ENCODE results near the gene NEDD4L.
A peak's percentile ranks its signal among the peaks of the same experiment; 100 is the strongest.

Gene NEDD4L

GRCh38 chr18:58291131-58291530, 247.1 kb downstream of the NEDD4L start:
- no peak for DNase-seq (ENCODE audit: low read depth)

DNA sequence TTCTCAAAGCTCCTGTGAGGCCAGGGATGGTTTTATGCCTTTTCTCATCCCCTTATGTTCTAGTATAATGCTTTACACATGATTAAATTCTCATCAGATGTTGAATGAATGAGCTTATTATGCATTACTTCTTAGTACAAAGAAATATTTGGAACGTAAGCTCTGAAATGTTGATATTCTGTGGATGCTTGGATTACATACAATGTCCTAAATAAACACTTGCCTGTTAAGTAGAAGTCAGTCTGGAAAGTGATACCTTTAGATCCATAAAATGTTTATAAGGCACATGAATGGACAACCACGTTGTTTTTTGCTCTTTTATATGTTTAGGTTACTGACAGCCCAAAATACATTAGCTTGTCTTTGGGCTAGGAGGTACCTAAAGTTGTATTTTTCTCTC, 248.6 kb downstream of the NEDD4L start:
- DNase-seq (ENCODE audit: low read depth) = no peak

- DNase-seq (ENCODE audit: low read depth) = peak; percentile 81
These were observed 253.2 kb downstream of the NEDD4L start for GRCh38 chr18:58297198-58297597.

DNA sequence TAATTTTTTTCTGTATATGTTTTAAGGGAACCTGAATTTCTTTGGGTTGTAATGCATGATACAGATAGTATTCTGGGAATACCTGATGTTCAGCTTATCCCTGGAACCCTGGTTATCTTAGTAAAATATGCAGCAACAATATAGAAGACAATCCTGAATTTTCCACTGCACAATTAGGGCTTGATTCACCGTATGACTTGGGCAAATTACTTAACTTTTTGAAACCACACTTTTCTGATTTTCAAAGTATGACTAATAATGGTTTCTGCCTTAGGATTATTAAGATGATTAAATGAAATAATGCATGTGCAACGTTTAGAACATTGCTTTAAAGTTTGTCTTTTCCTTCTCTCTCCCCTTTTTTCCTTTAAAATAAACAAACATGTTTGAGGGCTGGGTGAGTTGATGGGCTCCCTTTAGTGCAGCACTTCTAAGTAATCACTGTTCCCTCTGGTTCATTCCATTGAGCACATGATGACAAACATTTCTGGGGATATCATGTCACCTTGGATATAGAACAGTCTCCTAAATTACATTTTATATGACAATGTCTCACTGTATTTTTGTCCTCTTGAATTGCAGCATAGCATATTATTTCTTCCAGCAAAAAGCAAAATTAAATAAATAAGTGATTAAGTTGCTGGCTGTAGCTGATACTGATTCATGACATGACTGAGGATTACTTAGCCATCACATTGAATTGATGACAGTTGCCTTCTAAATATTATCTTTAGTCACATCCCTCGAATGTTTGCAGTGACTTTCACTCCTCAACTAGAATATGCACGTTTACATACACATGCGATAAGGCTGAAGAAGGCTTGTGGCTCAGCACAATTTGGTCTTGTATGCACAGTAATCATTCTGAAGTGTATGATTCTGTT, 254.5 kb downstream of the NEDD4L start:
- no peak for DNase-seq (ENCODE audit: low read depth)

DNA sequence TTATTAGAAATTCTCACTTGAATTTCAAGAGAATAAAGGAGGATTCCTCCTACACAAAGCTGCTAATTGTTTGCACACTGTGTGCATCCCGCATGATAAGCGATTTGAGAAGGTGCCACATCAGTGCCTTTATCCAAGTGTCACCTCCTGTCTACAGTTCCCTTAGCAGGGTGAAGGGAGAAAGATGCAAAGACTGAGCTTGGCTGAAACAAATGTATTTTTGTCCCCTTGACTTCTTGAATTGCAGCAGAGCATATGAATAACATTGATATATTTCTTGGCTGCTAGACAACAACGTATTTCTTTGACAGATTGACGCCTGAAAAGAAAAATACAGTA, 255.1 kb downstream of the NEDD4L start:
- DNase-seq (ENCODE audit: low read depth) = no peak

DNA sequence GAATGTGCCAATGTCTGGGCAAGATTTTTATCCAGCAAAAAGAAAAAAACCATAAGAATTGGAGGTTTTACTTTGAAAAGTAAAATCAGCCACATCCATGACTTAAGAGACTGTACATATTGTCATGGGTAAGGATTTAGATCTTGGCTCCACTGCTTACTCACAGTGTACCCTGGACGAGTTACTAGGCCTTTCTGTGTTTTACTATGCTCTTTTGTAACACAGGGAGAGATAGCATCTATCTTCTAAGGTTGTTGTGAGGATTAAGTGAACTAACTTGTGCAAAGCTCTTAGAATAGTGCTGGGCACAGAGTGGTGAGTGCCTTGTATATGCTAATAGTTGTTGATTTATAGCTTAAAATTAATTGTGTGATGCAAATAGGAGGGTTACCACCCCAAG, 255.9 kb downstream of the NEDD4L start:
- no peak for DNase-seq (ENCODE audit: low read depth)

DNA sequence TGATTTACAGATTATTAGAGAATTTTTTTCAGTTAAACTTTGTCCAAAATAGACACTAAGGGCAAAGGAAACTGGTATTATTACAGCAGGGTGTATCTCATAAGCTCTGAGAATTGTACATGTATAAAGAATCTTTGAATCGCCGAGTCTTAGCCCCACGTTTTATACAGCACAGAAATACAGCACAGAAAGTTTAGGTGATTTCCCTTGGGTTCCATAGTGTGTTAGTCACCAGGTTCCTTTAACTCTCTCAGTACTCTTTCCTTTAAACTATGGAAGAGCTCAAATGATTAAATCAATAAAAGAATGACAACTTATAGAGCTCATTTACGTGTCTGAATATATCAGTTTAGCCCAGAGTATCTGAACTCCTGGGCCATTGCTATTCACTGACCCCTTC, 256.8 kb downstream of the NEDD4L start:
- no peak for DNase-seq (ENCODE audit: low read depth)

DNA sequence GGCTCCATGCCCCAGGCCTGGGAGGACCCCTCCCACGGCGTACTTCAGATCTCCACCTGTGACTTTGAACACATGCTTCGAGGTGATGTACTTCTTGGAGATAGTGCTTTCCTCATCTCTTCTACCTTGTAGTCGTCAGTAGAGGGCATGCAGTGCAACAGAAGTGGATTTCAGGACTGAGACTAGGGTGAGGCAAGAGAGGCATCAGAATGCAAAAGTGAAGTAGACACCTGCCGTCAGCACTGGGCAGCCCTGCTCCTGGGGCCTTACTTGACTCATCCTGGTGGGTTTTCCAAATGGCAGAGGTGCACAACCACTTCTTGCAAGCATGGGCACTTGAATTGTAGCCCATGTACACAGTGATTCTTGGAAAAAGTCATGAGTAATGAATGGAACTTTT, 258.8 kb downstream of the NEDD4L start:
- DNase-seq (ENCODE audit: low read depth) = no peak

DNA sequence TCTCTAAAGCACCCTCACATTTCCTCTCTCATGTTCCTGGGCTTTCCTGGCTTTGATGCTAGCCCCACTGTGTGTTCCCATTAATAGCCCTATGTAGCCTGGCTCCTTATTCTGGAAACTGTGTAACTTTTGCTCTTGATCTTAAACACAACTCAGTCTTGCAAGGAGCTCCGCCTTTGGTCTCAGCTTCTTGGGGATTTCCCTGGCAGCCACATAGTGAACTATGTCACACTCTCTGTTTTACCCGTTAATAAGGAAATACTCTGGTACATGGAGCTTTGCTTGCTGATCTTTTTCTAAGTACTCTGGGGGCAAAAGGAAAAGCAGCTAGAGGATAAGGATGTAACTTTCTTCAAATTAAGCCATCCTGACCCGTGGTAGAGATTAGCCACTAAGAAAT, 259.3 kb downstream of the NEDD4L start:
- DNase-seq (ENCODE audit: low read depth) = no peak

- no peak for DNase-seq (ENCODE audit: low read depth)
These were observed 261.8 kb downstream of the NEDD4L start for GRCh38 chr18:58305792-58306191.

DNA sequence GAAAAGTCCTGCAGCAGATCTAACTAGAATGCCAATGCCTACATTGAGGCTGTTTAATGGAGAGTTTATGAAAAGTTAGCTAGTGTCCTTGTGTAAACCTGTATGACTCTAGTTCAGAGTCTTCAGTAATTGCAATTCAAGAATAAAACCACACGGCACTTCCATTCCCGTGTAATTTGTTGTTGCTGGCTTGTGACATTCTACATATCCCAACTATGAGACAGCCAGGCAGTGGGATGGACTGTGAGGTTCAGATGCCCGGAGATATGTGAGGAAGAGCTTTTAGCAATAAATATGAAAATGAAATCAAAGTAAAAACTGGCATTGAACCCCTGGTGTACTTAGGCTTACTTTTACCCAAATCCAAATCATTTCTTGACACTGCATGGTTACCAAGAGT, 263.4 kb downstream of the NEDD4L start:
- DNase-seq (ENCODE audit: low read depth) = no peak

GRCh38 chr18:58308463-58308862, 264.4 kb downstream of the NEDD4L start:
- DNase-seq (ENCODE audit: low read depth) = no peak

- no peak for DNase-seq (ENCODE audit: low read depth)
These were observed 265.1 kb downstream of the NEDD4L start for GRCh38 chr18:58309099-58309498.

- no peak for DNase-seq (ENCODE audit: low read depth)
These were observed 265.7 kb downstream of the NEDD4L start for GRCh38 chr18:58309610-58310239.

GRCh38 chr18:58310517-58310916, 266.5 kb downstream of the NEDD4L start:
- peak; percentile 41 for DNase-seq (ENCODE audit: low read depth)

DNA sequence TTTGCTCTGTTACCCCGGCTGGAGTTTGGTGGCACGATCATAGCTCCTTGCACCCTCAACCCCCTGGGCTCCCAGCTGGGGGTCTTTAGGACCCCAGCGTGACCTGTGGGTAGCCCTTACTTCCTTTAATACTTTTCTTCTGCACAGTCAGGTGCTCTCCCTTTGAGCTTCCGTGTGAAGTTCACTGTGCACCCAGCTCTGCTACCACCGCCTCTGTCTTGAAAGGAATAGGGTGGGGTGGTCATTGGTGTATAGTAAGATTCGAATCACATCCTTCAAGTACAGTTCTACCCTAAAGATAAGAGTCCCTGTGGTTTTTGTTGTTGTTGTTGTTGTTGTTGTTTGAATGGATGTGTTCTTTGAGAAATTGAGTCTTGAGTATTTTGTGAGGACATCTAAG, 267.4 kb downstream of the NEDD4L start:
- DNase-seq (ENCODE audit: low read depth) = no peak

DNA sequence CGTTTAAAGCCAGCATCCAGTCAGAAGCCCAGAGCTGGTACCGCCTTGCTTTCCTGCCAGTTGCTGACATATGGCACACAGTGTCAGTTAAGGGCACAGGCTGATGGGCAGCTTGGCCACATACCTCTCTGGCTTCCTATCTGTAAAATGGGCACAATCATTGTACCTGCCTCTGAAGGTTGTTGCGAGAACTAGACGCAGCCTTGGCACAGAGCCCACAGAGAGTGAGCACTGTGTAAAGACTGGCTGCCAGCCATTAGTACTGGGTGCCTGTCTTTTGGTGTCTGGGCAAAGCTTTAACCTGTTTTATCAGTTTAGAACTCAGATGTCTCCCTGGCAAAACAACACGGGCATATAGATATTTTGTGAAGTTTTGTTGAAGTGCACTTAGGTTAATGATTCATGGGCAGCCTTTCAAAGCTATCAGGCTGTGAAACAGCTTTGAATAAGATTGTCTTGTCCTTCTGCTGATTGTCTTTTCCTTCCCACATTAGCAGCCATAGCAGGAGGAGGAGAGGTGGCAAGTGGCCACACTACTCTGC, 269.5 kb downstream of the NEDD4L start:
- no peak for DNase-seq (ENCODE audit: low read depth)

DNA sequence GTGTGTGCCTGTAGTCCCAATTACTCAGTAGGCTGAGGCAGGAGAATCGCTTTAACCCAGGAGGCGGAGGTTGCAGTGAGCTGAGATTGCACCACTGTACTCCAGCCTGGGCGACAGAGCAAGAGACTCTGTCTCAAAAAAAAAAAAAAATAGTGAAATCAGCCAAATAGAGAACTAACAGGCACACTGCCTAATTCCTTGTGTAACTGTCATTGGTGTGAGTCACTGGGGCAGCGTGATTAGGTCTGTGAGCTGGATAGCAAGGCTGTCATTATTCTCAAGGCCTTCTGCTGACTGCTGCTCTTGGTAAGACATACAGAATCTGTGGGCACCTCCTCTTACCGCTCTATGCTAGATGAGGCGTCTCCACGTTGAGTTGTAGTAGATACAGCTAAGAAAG, 270.3 kb downstream of the NEDD4L start:
- DNase-seq (ENCODE audit: low read depth) = peak; percentile 91

GRCh38 chr18:58315041-58315440, 271.0 kb downstream of the NEDD4L start:
- DNase-seq (ENCODE audit: low read depth) = no peak

- DNase-seq (ENCODE audit: low read depth) = no peak
These were observed 271.8 kb downstream of the NEDD4L start for GRCh38 chr18:58315739-58316215.

- DNase-seq (ENCODE audit: low read depth) = no peak
These were observed 272.6 kb downstream of the NEDD4L start for GRCh38 chr18:58316396-58317342.

GRCh38 chr18:58319719-58320118, 275.7 kb downstream of the NEDD4L start:
- DNase-seq (ENCODE audit: low read depth) = no peak

Data from iris pigment epithelial cell (primary cell).